Stomach (tissue), 4 donors: ENCODE data around the gene TMEM132E.

Experiments
- POLR2A ChIP-seq, 4 donors: fragments of 450-650 bp; IDR thresholded peaks; one replicate each; pipeline ENCODE4 v1.6.1; 2016; ENCODE audit warnings: antibody characterized with exemption in 4 of 4, control low read depth in 2 of 4, mild to moderate bottlenecking in 1 of 4, moderate library complexity in 1 of 4
- POLR2AphosphoS5 ChIP-seq, 3 donors: sonication (generic); formaldehyde crosslinking; IDR thresholded peaks; one replicate each; pipeline ENCODE4 v1.6.1; 2016; ENCODE audit warnings: antibody characterized with exemption in 3 of 3
- TF ChIP-seq, protein P1 (sequence below), 7 experiments: fragments of 450-650 bp in 4 of 7; fragments of 200-600 bp in 3 of 7; sonication (generic) in 3 of 7; IDR thresholded peaks; one replicate each; pipeline ENCODE4 v1.5.1; 2016 to 2019; ENCODE audit warnings: antibody characterized with exemption in 7 of 7, control low read depth in 2 of 7, mild to moderate bottlenecking in 1 of 7

- TF ChIP-seq, protein P1, sequence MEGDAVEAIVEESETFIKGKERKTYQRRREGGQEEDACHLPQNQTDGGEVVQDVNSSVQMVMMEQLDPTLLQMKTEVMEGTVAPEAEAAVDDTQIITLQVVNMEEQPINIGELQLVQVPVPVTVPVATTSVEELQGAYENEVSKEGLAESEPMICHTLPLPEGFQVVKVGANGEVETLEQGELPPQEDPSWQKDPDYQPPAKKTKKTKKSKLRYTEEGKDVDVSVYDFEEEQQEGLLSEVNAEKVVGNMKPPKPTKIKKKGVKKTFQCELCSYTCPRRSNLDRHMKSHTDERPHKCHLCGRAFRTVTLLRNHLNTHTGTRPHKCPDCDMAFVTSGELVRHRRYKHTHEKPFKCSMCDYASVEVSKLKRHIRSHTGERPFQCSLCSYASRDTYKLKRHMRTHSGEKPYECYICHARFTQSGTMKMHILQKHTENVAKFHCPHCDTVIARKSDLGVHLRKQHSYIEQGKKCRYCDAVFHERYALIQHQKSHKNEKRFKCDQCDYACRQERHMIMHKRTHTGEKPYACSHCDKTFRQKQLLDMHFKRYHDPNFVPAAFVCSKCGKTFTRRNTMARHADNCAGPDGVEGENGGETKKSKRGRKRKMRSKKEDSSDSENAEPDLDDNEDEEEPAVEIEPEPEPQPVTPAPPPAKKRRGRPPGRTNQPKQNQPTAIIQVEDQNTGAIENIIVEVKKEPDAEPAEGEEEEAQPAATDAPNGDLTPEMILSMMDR (IDR thresholded peaks at IDR 0.05), result no peak
- no peak for TF ChIP-seq POLR2A (IDR thresholded peaks at IDR 0.05)
- no peak for TF ChIP-seq POLR2AphosphoS5 (IDR thresholded peaks at IDR 0.05)
These were observed 104.0 kb downstream of the TMEM132E start for GRCh38 chr17:34683390-34683789.
